ENCODE results near the gene CHTF18. TPM values are rescaled to one million over a fixed set of nuclear protein-coding genes. Genes with fewer than 3 reads are reported as not detected.
A peak's percentile ranks its signal among the peaks of the same experiment; 100 is the strongest.
"Not testable (repeated sequence)": the region's sequence is repeated elsewhere in the genome, so short reads cannot be mapped to it uniquely, and the experiment has no call there.

The CHTF18 gene
- polyA plus RNA-seq, 4 donors, result 5.6 to 24.6 (median 13.5) TPM

GRCh38 chr16:819336-820043 is 31.1 kb downstream of the CHTF18 start:
- FAIRE-seq (no peak), DNase-seq (no peak)
- H3K36me3 ChIP-seq (ENCODE audit: control insufficient read depth in 3 of 3, insufficient read depth in 2 of 3, low read depth in 1 of 3, low read length in 3 of 3), result no peaks in the 10 kb centered on the region
- H3K27ac ChIP-seq (ENCODE audit: low read depth in 1 of 3, low read length in 2 of 3), result peak overlapping the region in 1 of 3 donors; percentile 18
- H3K9me3 ChIP-seq (ENCODE audit: control insufficient read depth in 2 of 2, insufficient read depth in 1 of 2, low read depth in 1 of 2, low read length in 1 of 2), result no peaks in the 10 kb centered on the region
- no peaks in the 10 kb centered on the region for H3K4me1 ChIP-seq (ENCODE audit: control insufficient read depth in 3 of 3, insufficient read depth in 2 of 3, low read depth in 1 of 3, low read length in 2 of 3)
- no peak overlapping the region for H3K4me3 ChIP-seq (ENCODE audit: low read depth in 1 of 3, low read length in 3 of 3)
- WGBS, 3 donors, result 47 to 70% (median 51%) methylated on average over 23 of the region's 23 CpGs
- H3K27me3 ChIP-seq (ENCODE audit: control insufficient read depth in 3 of 3, insufficient read depth in 3 of 3, low read length in 3 of 3), result peaks cover 0 to 28% (median 7%) of the 10 kb centered on the region in 3 donors

DNA sequence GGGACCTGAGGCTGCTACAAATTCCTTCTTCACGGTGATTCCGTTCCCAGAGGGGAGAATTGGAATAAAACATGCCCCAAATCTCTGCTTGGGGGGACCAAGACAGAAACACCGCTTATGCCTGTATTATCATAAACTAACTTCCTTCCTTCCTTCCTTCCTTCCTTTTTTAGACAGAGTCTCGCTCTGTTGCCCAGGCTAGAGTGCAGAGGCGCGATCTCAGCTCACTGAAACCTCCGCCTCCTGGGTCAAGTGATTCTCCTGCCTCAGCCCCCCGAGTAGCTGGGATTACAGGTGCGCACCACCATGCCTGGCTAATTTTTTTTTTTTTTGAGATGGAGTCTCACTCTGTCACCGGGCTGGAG is 31.6 kb downstream of the CHTF18 start:
- peak overlapping the region in 1 of 3 donors; percentile 18 for H3K27ac ChIP-seq (ENCODE audit: low read depth in 1 of 3, low read length in 2 of 3)
- H3K4me3 ChIP-seq (ENCODE audit: low read depth in 1 of 3, low read length in 3 of 3); DNase-seq; H3K36me3 ChIP-seq (ENCODE audit: control insufficient read depth in 3 of 3, insufficient read depth in 2 of 3, low read depth in 1 of 3, low read length in 3 of 3); FAIRE-seq; H3K9me3 ChIP-seq (ENCODE audit: control insufficient read depth in 2 of 2, insufficient read depth in 1 of 2, low read depth in 1 of 2, low read length in 1 of 2); H3K4me1 ChIP-seq (ENCODE audit: control insufficient read depth in 3 of 3, insufficient read depth in 2 of 3, low read depth in 1 of 3, low read length in 2 of 3): not testable (repeated sequence)
- 56 to 80% (median 60%) methylated on average over 10 of the region's 10 CpGs for WGBS, 3 donors
- H3K27me3 ChIP-seq (ENCODE audit: control insufficient read depth in 3 of 3, insufficient read depth in 3 of 3, low read length in 3 of 3), result peaks cover 0 to 26% (median 7%) of the 10 kb centered on the region in 3 donors

DNA sequence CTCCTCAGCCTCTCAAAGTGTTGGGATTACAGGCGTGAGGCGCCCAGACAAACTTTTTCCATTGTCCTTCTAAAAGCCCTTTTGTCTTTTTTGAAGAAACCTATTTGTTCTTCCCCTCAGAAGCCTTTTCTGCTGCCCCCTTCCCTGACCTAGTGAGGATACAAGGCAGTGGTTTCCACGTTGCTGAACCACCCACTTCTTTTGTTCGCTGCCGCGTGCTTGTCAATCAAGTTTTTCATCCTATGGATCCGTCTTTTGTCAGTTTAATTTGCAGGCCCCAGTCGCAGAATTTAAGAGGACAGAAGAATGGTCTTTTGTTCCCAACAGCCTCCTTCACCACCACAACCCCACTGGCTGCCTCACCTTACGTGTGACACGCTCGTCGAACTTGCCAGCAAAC is 32.3 kb downstream of the CHTF18 start:
- no peak for DNase-seq
- peaks cover 0 to 28% (median 7%) of the 10 kb centered on the region in 3 donors for H3K27me3 ChIP-seq (ENCODE audit: control insufficient read depth in 3 of 3, insufficient read depth in 3 of 3, low read length in 3 of 3)

GRCh38 chr16:821751-822150 is 33.3 kb downstream of the CHTF18 start:
- 61 to 67% (median 65%) methylated on average over 13 of the region's 13 CpGs for WGBS, 3 donors
- no peak overlapping the region for H3K27ac ChIP-seq (ENCODE audit: low read depth in 1 of 3, low read length in 2 of 3)
- H3K36me3 ChIP-seq (ENCODE audit: control insufficient read depth in 3 of 3, insufficient read depth in 2 of 3, low read depth in 1 of 3, low read length in 3 of 3), result no peaks in the 10 kb centered on the region
- no peaks in the 10 kb centered on the region for H3K9me3 ChIP-seq (ENCODE audit: control insufficient read depth in 2 of 2, insufficient read depth in 1 of 2, low read depth in 1 of 2, low read length in 1 of 2)
- no peaks in the 10 kb centered on the region for H3K4me1 ChIP-seq (ENCODE audit: control insufficient read depth in 3 of 3, insufficient read depth in 2 of 3, low read depth in 1 of 3, low read length in 2 of 3)
- peaks cover 0 to 20% (median 5%) of the 10 kb centered on the region in 3 donors for H3K27me3 ChIP-seq (ENCODE audit: control insufficient read depth in 3 of 3, insufficient read depth in 3 of 3, low read length in 3 of 3)
- FAIRE-seq, result no peak
- no peak for DNase-seq
- H3K4me3 ChIP-seq (ENCODE audit: low read depth in 1 of 3, low read length in 3 of 3), result no peak overlapping the region

More for the DNA sequence above, 32.3 kb downstream of the CHTF18 start:
- Histone ChIP-seq H3K4me1 (ENCODE audit: control insufficient read depth in 3 of 3, insufficient read depth in 2 of 3, low read depth in 1 of 3, low read length in 2 of 3) (no peaks in the 10 kb centered on the region), H3K27ac (ENCODE audit: low read depth in 1 of 3, low read length in 2 of 3) (no peak overlapping the region), H3K36me3 (ENCODE audit: control insufficient read depth in 3 of 3, insufficient read depth in 2 of 3, low read depth in 1 of 3, low read length in 3 of 3) (no peaks in the 10 kb centered on the region), H3K9me3 (ENCODE audit: control insufficient read depth in 2 of 2, insufficient read depth in 1 of 2, low read depth in 1 of 2, low read length in 1 of 2) (no peaks in the 10 kb centered on the region), H3K4me3 (ENCODE audit: low read depth in 1 of 3, low read length in 3 of 3) (no peak overlapping the region)
- FAIRE-seq, result no peak
- WGBS, 3 donors, result 78 to 83% (median 81%) methylated on average over 12 of the region's 12 CpGs

GRCh38 chr16:822174-822908 is 33.9 kb downstream of the CHTF18 start:
- DNase-seq (no peak), FAIRE-seq (no peak)
- peaks cover 0 to 14% (median 5%) of the 10 kb centered on the region in 3 donors for H3K27me3 ChIP-seq (ENCODE audit: control insufficient read depth in 3 of 3, insufficient read depth in 3 of 3, low read length in 3 of 3)
- H3K4me3 ChIP-seq (ENCODE audit: low read depth in 1 of 3, low read length in 3 of 3), result no peak overlapping the region
- no peak overlapping the region for H3K27ac ChIP-seq (ENCODE audit: low read depth in 1 of 3, low read length in 2 of 3)
- no peaks in the 10 kb centered on the region for H3K4me1 ChIP-seq (ENCODE audit: control insufficient read depth in 3 of 3, insufficient read depth in 2 of 3, low read depth in 1 of 3, low read length in 2 of 3)
- H3K9me3 ChIP-seq (ENCODE audit: control insufficient read depth in 2 of 2, insufficient read depth in 1 of 2, low read depth in 1 of 2, low read length in 1 of 2), result no peaks in the 10 kb centered on the region
- WGBS, 3 donors, result 79 to 87% (median 86%) methylated on average over 21 of the region's 21 CpGs
- H3K36me3 ChIP-seq (ENCODE audit: control insufficient read depth in 3 of 3, insufficient read depth in 2 of 3, low read depth in 1 of 3, low read length in 3 of 3), result no peaks in the 10 kb centered on the region

GRCh38 chr16:822909-823297 is 34.5 kb downstream of the CHTF18 start:
- Histone ChIP-seq H3K4me3 (ENCODE audit: low read depth in 1 of 3, low read length in 3 of 3) (no peak overlapping the region), H3K27me3 (ENCODE audit: control insufficient read depth in 3 of 3, insufficient read depth in 3 of 3, low read length in 3 of 3) (peaks cover 0 to 9% (median 5%) of the 10 kb centered on the region in 3 donors), H3K4me1 (ENCODE audit: control insufficient read depth in 3 of 3, insufficient read depth in 2 of 3, low read depth in 1 of 3, low read length in 2 of 3) (no peaks in the 10 kb centered on the region), H3K9me3 (ENCODE audit: control insufficient read depth in 2 of 2, insufficient read depth in 1 of 2, low read depth in 1 of 2, low read length in 1 of 2) (no peaks in the 10 kb centered on the region), H3K27ac (ENCODE audit: low read depth in 1 of 3, low read length in 2 of 3) (no peak overlapping the region), H3K36me3 (ENCODE audit: control insufficient read depth in 3 of 3, insufficient read depth in 2 of 3, low read depth in 1 of 3, low read length in 3 of 3) (no peaks in the 10 kb centered on the region)
- no peak for FAIRE-seq
- WGBS, 3 donors, result 83 to 88% (median 86%) methylated on average over 9 of the region's 9 CpGs
- DNase-seq, result no peak

- DNase-seq (no peak), FAIRE-seq (no peak)
- Histone ChIP-seq H3K27ac (ENCODE audit: low read depth in 1 of 3, low read length in 2 of 3) (no peak overlapping the region), H3K9me3 (ENCODE audit: control insufficient read depth in 2 of 2, insufficient read depth in 1 of 2, low read depth in 1 of 2, low read length in 1 of 2) (no peaks in the 10 kb centered on the region), H3K36me3 (ENCODE audit: control insufficient read depth in 3 of 3, insufficient read depth in 2 of 3, low read depth in 1 of 3, low read length in 3 of 3) (no peaks in the 10 kb centered on the region), H3K4me3 (ENCODE audit: low read depth in 1 of 3, low read length in 3 of 3) (no peak overlapping the region), H3K27me3 (ENCODE audit: control insufficient read depth in 3 of 3, insufficient read depth in 3 of 3, low read length in 3 of 3) (peaks cover 0 to 3% (median 2%) of the 10 kb centered on the region in 3 donors), H3K4me1 (ENCODE audit: control insufficient read depth in 3 of 3, insufficient read depth in 2 of 3, low read depth in 1 of 3, low read length in 2 of 3) (no peaks in the 10 kb centered on the region)
- WGBS, 3 donors, result 85 to 87% (median 86%) methylated on average over 21 to 22 of the region's 22 CpGs
Observed at GRCh38 chr16:824194-824593, 35.8 kb downstream of the CHTF18 start.

DNA sequence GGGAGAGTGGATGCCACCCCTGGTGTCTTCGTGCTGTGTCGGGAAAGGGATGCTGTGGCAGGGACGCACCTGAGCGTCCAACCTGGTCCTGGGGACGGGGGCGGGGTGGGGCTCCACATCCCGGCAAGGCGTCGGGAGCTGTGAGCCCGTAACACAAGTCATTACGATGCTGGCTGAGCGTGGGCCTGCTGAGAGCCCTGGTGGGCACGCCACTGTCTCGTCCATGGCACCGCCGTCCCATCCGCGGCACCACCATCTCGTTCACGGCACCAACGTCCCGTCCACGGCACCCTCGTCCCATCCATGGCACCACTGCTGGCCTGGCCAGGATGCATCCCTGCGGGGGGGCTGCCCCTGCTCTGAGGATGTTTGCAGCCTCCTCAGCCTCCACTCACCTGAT is 36.2 kb downstream of the CHTF18 start:
- no peaks in the 10 kb centered on the region for H3K36me3 ChIP-seq (ENCODE audit: control insufficient read depth in 3 of 3, insufficient read depth in 2 of 3, low read depth in 1 of 3, low read length in 3 of 3)
- FAIRE-seq, result no peak
- H3K4me3 ChIP-seq (ENCODE audit: low read depth in 1 of 3, low read length in 3 of 3), result no peak overlapping the region
- no peaks in the 10 kb centered on the region for H3K4me1 ChIP-seq (ENCODE audit: control insufficient read depth in 3 of 3, insufficient read depth in 2 of 3, low read depth in 1 of 3, low read length in 2 of 3)
- 84 to 88% (median 86%) methylated on average over 15 to 25 of the region's 25 CpGs for WGBS, 3 donors
- no peaks in the 10 kb centered on the region for H3K9me3 ChIP-seq (ENCODE audit: control insufficient read depth in 2 of 2, insufficient read depth in 1 of 2, low read depth in 1 of 2, low read length in 1 of 2)
- DNase-seq, result no peak
- H3K27me3 ChIP-seq (ENCODE audit: control insufficient read depth in 3 of 3, insufficient read depth in 3 of 3, low read length in 3 of 3), result peaks cover 0 to 2% (median 1%) of the 10 kb centered on the region in 3 donors
- H3K27ac ChIP-seq (ENCODE audit: low read depth in 1 of 3, low read length in 2 of 3), result no peak overlapping the region

Measured in small intestine (tissue), 7 donors.